H1 (cell line): ENCODE data around the gene DAND5. TPM values are rescaled to one million over a fixed set of nuclear protein-coding genes. Genes with fewer than 3 reads are reported as not detected.

Experiments
- CTCF ChIA-PET: fragments of 300-600 bp; sonication (Branson Sonifier 250); formaldehyde crosslinking; loops from one replicate; lab custom pipeline; 2021; ENCODE audit not compliant: partially characterized antibody; lab: Charles Lee
- POLR2A ChIA-PET: fragments of 300-600 bp; sonication (Branson Sonifier 250); formaldehyde crosslinking; loops from one replicate; lab custom pipeline; 2021; ENCODE audit warnings: inconsistent platforms; ENCODE audit not compliant: partially characterized antibody; lab: Charles Lee
- DNase-seq, 2 experiments: peaks; one replicate each; pipeline versions ENCODE4 v3.0.0 to v3.0.0-alpha.2; 2010 to 2022; ENCODE audit warnings: low spot score in 2 of 2, low read depth in 1 of 2, mixed read lengths in 1 of 2
- FAIRE-seq: peaks from 2 replicates; lab custom pipeline; 2011; peaks lifted over from hg19 to GRCh38; lab: Jason Lieb, UNC
- H2AFZ ChIP-seq: 2 replicates; pipeline ENCODE4 v1.8.1; 2012; ENCODE audit warnings: low read length, inconsistent platforms
- H2AK5ac ChIP-seq: 2 replicates; pipeline ENCODE4 v1.6.1; 2013; ENCODE audit warnings: low read depth, low read length
- H2BK120ac ChIP-seq: replicated peaks from 2 replicates; pipeline ENCODE3; 2013; ENCODE audit warnings: low read depth, low read length, inconsistent platforms
- H2BK12ac ChIP-seq: 2 replicates; pipeline ENCODE4 v1.6.1; 2013; ENCODE audit warnings: low read depth, low read length
- H2BK15ac ChIP-seq: 2 replicates; pipeline ENCODE4 v1.6.1; 2013; ENCODE audit warnings: low read length
- H2BK20ac ChIP-seq: 2 replicates; pipeline ENCODE4 v1.6.1; 2013; ENCODE audit warnings: low read length
- H2BK5ac ChIP-seq: 2 replicates; pipeline ENCODE4 v1.6.1; 2013; ENCODE audit warnings: low read depth, low read length
- H3K14ac ChIP-seq: 2 replicates; pipeline ENCODE4 v1.6.1; 2013; ENCODE audit warnings: inconsistent platforms; ENCODE audit not compliant: insufficient read length
- H3K18ac ChIP-seq: 2 replicates; pipeline ENCODE4 v1.6.1; 2013; ENCODE audit warnings: low read length; ENCODE audit errors: extremely low read depth
- H3K23ac ChIP-seq: 2 replicates; pipeline ENCODE4 v1.6.1; 2013; ENCODE audit warnings: inconsistent platforms; ENCODE audit not compliant: insufficient read length
- H3K23me2 ChIP-seq: 2 replicates; pipeline ENCODE4 v1.6.1; 2013; ENCODE audit warnings: low read depth, low read length
- H3K27ac ChIP-seq: 2 replicates; pipeline ENCODE4 v1.6.1; 2011; ENCODE audit warnings: low read depth, low read length, inconsistent platforms
- H3K27me3 ChIP-seq, 4 experiments: replicated peaks in 1 of 4; 1 replicate in 1 of 4; 2 replicates in 3 of 4; pipeline versions ENCODE4 v1.6.1 to v1.8.1; 2011 to 2013; ENCODE audit warnings: low read length in 3 of 4, mild to moderate bottlenecking in 3 of 4, inconsistent platforms in 2 of 4, mixed read lengths in 2 of 4, moderate library complexity in 1 of 4; ENCODE audit not compliant: control insufficient read depth in 3 of 4, insufficient read depth in 3 of 4; ENCODE audit errors: extremely low read depth in 1 of 4
- H3K36me3 ChIP-seq, 4 experiments: 2 replicates each; pipeline versions ENCODE4 v1.6.1 to v1.8.1; 2011 to 2013; ENCODE audit warnings: mild to moderate bottlenecking in 4 of 4, low read length in 3 of 4, moderate library complexity in 2 of 4, control low read depth in 1 of 4, inconsistent platforms in 1 of 4; ENCODE audit not compliant: insufficient read depth in 4 of 4, control insufficient read depth in 2 of 4
- H3K4ac ChIP-seq: replicated peaks from 2 replicates; pipeline ENCODE3; 2013; ENCODE audit warnings: low read length, low read depth, mixed read lengths, inconsistent platforms; ENCODE audit not compliant: insufficient read length
- H3K4me1 ChIP-seq, 4 experiments: replicated peaks in 1 of 4; 1 replicate in 1 of 4; 2 replicates in 3 of 4; pipeline versions ENCODE4 v1.6.1 to v1.8.1; 2011 to 2013; ENCODE audit warnings: low read length in 3 of 4, inconsistent platforms in 2 of 4, mixed read lengths in 1 of 4; ENCODE audit not compliant: insufficient read depth in 4 of 4, control insufficient read depth in 3 of 4
- H3K4me2 ChIP-seq, 2 experiments: 2 replicates each; pipeline versions ENCODE4 v1.6.1 to v1.8.1; 2011 to 2013; ENCODE audit warnings: low read depth in 2 of 2, low read length in 2 of 2, control low read depth in 1 of 2, inconsistent platforms in 1 of 2, mild to moderate bottlenecking in 1 of 2; ENCODE audit not compliant: insufficient read depth in 1 of 2
- H3K4me3 ChIP-seq, 4 experiments: fragments of 200-600, 300-600 bp in 1 of 4; sonication (generic), shearing (Covaris generic), sonication (Bioruptor Twin) in 1 of 4; 2 replicates each; pipeline versions ENCODE4 v1.5.1 to v1.8.1; 2011 to 2016; ENCODE audit warnings: low read length in 4 of 4, low read depth in 3 of 4, control low read depth in 2 of 4, inconsistent platforms in 2 of 4, mild to moderate bottlenecking in 2 of 4, mixed read lengths in 1 of 4, moderate library complexity in 1 of 4; ENCODE audit not compliant: insufficient read depth in 2 of 4; ENCODE audit errors: extremely low read depth in 1 of 4
- H3K56ac ChIP-seq: replicated peaks from 2 replicates; pipeline ENCODE3; 2013; ENCODE audit warnings: low read depth, mild to moderate bottlenecking, mixed read lengths, low read length, inconsistent platforms; ENCODE audit not compliant: insufficient read length
- H3K79me1 ChIP-seq: 2 replicates; pipeline ENCODE4 v1.6.1; 2013; ENCODE audit warnings: low read depth, low read length, control low read depth
- H3K79me2 ChIP-seq, 2 experiments: 2 replicates each; pipeline versions ENCODE4 v1.6.1 to v1.8.1; 2012 to 2013; ENCODE audit warnings: low read length in 2 of 2, mild to moderate bottlenecking in 2 of 2, inconsistent platforms in 1 of 2; ENCODE audit not compliant: insufficient read depth in 2 of 2, control insufficient read depth in 1 of 2
- H3K9ac ChIP-seq, 4 experiments: replicated peaks in 1 of 4; 1 replicate in 1 of 4; 2 replicates in 3 of 4; pipeline versions ENCODE4 v1.6.1 to v1.8.1; 2011 to 2013; ENCODE audit warnings: low read depth in 3 of 4, low read length in 3 of 4, control low read depth in 2 of 4, mild to moderate bottlenecking in 2 of 4, moderate library complexity in 2 of 4, inconsistent platforms in 1 of 4; ENCODE audit errors: extremely low read depth in 1 of 4
- H3K9me3 ChIP-seq, 2 experiments: 2 replicates each; pipeline versions ENCODE4 v1.6.1 to v1.8.1; 2012 to 2013; ENCODE audit warnings: mild to moderate bottlenecking in 2 of 2, moderate library complexity in 2 of 2, control low read depth in 1 of 2, inconsistent platforms in 1 of 2, low read depth in 1 of 2, low read length in 1 of 2, mixed read lengths in 1 of 2; ENCODE audit not compliant: insufficient read depth in 2 of 2
- H4K20me1 ChIP-seq, 2 experiments: replicated peaks in 1 of 2; 2 replicates each; pipeline versions ENCODE3 to v1.8.1; 2011 to 2013; ENCODE audit warnings: inconsistent platforms in 2 of 2, low read length in 2 of 2, mild to moderate bottlenecking in 1 of 2; ENCODE audit not compliant: insufficient read depth in 2 of 2, control insufficient read depth in 1 of 2
- H4K5ac ChIP-seq: 2 replicates; pipeline ENCODE4 v1.6.1; 2013; ENCODE audit warnings: low read length, low read depth, mixed read lengths, inconsistent platforms; ENCODE audit not compliant: insufficient read length
- H4K8ac ChIP-seq: 2 replicates; pipeline ENCODE4 v1.8.0; 2013; ENCODE audit warnings: mild to moderate bottlenecking, moderate library complexity, low read length, inconsistent platforms; ENCODE audit not compliant: insufficient read depth; ENCODE audit errors: extremely low read depth
- H4K91ac ChIP-seq: replicated peaks from 2 replicates; pipeline ENCODE3; 2013; ENCODE audit warnings: low read length, mixed read lengths, inconsistent platforms; ENCODE audit not compliant: insufficient read length
- RFX5 ChIP-seq: IDR thresholded peaks from 2 replicates; pipeline ENCODE4 v1.6.1; 2011; ENCODE audit warnings: low read depth, low read length, improper control_type of control experiment, borderline replicate concordance
- WGBS, 2 experiments: shearing (Covaris generic) in 1 of 2; methylation state at CpG; one replicate each; pipeline versions ENCODE4 v1.1.6 to v1.1.7; 2013 to 2015; ENCODE audit warnings: low lambda C conversion rate in 2 of 2, mixed read lengths in 2 of 2, inconsistent platforms in 1 of 2, low coverage in 1 of 2, missing lambda C conversion rate in 1 of 2; ENCODE audit not compliant: insufficient replicate concordance in 2 of 2, insufficient coverage in 1 of 2, insufficient read length in 1 of 2; ENCODE audit errors: extremely low coverage in 1 of 2, missing lambda C conversion rate in 1 of 2; 5-methylcytosine and 5-hydroxymethylcytosine counted together
- polyA plus RNA-seq, 7 experiments: library from polyadenylated mRNA; depleted of rRNA in 3 of 7; stranded (reverse) in 5 of 7; unstranded in 2 of 7; fragments of >200 nt in 5 of 7; fragments of 200-250 nt in 2 of 7; gene quantifications; 1 replicate in 5 of 7; 2 replicates in 1 of 7; 4 replicates in 1 of 7; pipeline versions ENCODE4 v1.2.1 to v1.2.3, GENCODE V29; 2011 to 2013; ENCODE audit warnings: missing spikeins in 2 of 7, mixed read lengths in 2 of 7
- total RNA-seq: library from RNA; stranded (reverse); fragmentation: NEBNext Ultra II Directional; extraction: Animal tissue kit (Norgen Biotek cat#: 25700); gene quantifications from 2 replicates; pipeline ENCODE4 v1.2.1, GENCODE V29; 2021

DAND5 gene
- total and polyA plus RNA-seq, 2 of the 8 experiments (the other 6 are each of a cell fraction or from before 2014, with no cell fraction given) = 0.14 to 0.17 TPM

- 93% methylated on average over 3 of the region's 3 CpGs; no CpG with 5 or more reads in 1 of the 2 experiments for WGBS, 2 experiments
- no peak for TF ChIP-seq RFX5
Observed at GRCh38 chr19:12921047-12921446, 48.3 kb upstream of the DAND5 start.

More at GRCh38 chr19:12921047-12921446, 48.3 kb upstream of the DAND5 start:
- peaks cover 0 to 3% of the 10 kb centered on the region in 2 experiments for H4K20me1 ChIP-seq
- no peak overlapping the region for H3K4me2 ChIP-seq
- no peaks in the 10 kb centered on the region for H3K79me1 ChIP-seq
- H3K23ac ChIP-seq = no peak overlapping the region
- H2BK15ac ChIP-seq = no peak overlapping the region
- peaks cover 0 to 2% (median 0%) of the 10 kb centered on the region in 4 experiments; a peak in 1 of 7 replicates for H3K4me1 ChIP-seq
- H3K23me2 ChIP-seq = no peaks in the 10 kb centered on the region
- POLR2A ChIA-PET = interaction anchor here (0.7 to 13.9 kb wide), 15 partner anchors 8 to 48 kb away, joined by 3 to 180 read pairs (median 6); partner anchors contain the start of genes CALR, DNASE2, FARSA and GADD45GIP1
- H3K79me2 ChIP-seq = no peaks in the 10 kb centered on the region
- H2BK120ac ChIP-seq = no peak overlapping the region
- H3K9me3 ChIP-seq = peaks cover 2 to 9% of the 10 kb centered on the region in 2 experiments; a peak in 1 of 4 replicates
- no peak overlapping the region for H3K4me3 ChIP-seq
- no peak overlapping the region for H3K18ac ChIP-seq
- no peak overlapping the region for H2BK5ac ChIP-seq
- H2BK12ac ChIP-seq = no peak overlapping the region
- no peak overlapping the region for H3K14ac ChIP-seq
- FAIRE-seq (no peak), DNase-seq (no peak)
- CTCF ChIA-PET = interaction anchor here (0.6 kb wide), 1 partner anchor 56 kb away, joined by 5 read pairs; no protein-coding TSS in a partner anchor
- H3K36me3 ChIP-seq = peaks cover 18 to 36% (median 28%) of the 10 kb centered on the region in 4 experiments; a peak in 7 of 8 replicates
- no peak overlapping the region for H3K27ac ChIP-seq
- no peak overlapping the region for H2AFZ ChIP-seq
- no peak overlapping the region for H4K8ac ChIP-seq
- no peak overlapping the region for H3K4ac ChIP-seq
- no peak overlapping the region for H3K56ac ChIP-seq
- H2BK20ac ChIP-seq = no peak overlapping the region
- H3K27me3 ChIP-seq = peaks cover 6 to 12% (median 11%) of the 10 kb centered on the region in 4 experiments
- H4K91ac ChIP-seq = no peak overlapping the region
- H4K5ac ChIP-seq = no peak overlapping the region
- no peak overlapping the region for H3K9ac ChIP-seq
- no peak overlapping the region for H2AK5ac ChIP-seq
